Neural crest cell (in vitro differentiated cells): ENCODE results near the gene ZNF366. TPM values are rescaled to one million over a fixed set of nuclear protein-coding genes. Genes with fewer than 3 reads are reported as not detected.

Source experiments
- DNase-seq: peaks from one replicate; pipeline ENCODE4 v3.0.0; 2021; ENCODE audit warnings: low read depth, mixed read lengths, low spot score
- H3K27ac Mint-ChIP-seq: one replicate; pipeline ENCODE4 v1.8.0; 2021; ENCODE audit warnings: mild to moderate bottlenecking, mixed read lengths; ENCODE audit not compliant: unreplicated experiment
- H3K27me3 Mint-ChIP-seq: 2 replicates; pipeline ENCODE4 v1.8.0; 2021; ENCODE audit warnings: low read depth, mild to moderate bottlenecking, mixed read lengths
- H3K36me3 Mint-ChIP-seq: 2 replicates; pipeline ENCODE4 v1.8.0; 2021; ENCODE audit warnings: low read depth, mild to moderate bottlenecking, mixed read lengths
- H3K4me1 Mint-ChIP-seq: 2 replicates; pipeline ENCODE4 v1.8.0; 2021; ENCODE audit warnings: mixed read lengths
- H3K4me3 Mint-ChIP-seq: one replicate; pipeline ENCODE4 v1.8.0; 2021; ENCODE audit warnings: mild to moderate bottlenecking, mixed read lengths
- H3K9me3 Mint-ChIP-seq: 2 replicates; pipeline ENCODE4 v1.8.0; 2021; ENCODE audit warnings: mixed read lengths
- CTCF ChIP-seq: fragments of 200-600 bp; sonication (generic); conservative IDR thresholded peaks from 2 replicates; pipeline ENCODE4 v1.5.0; 2021; ENCODE audit warnings: antibody characterized with exemption, mild to moderate bottlenecking
- total RNA-seq: library from RNA; stranded (reverse); gene quantifications from 2 replicates; pipeline ENCODE4 v1.2.1, GENCODE V29; 2021

The ZNF366 gene
- total RNA-seq, 1 donor from 2014 or later: not detected

- no peak for DNase-seq
- no peaks in the 10 kb centered on the region for H3K36me3 Mint-ChIP-seq
- no peak for TF ChIP-seq CTCF
Observed at GRCh38 chr5:72497823-72498222, 9.4 kb downstream of the ZNF366 start.

GRCh38 chr5:72495410-72495809 lies 11.8 kb downstream of the ZNF366 start:
- TF ChIP-seq CTCF: no peak
- Mint-ChIP-seq H3K4me3 (no peak overlapping the region), H3K27ac (no peak overlapping the region), H3K4me1 (peaks cover 18% of the 10 kb centered on the region), H3K9me3 (no peaks in the 10 kb centered on the region), H3K27me3 (no peaks in the 10 kb centered on the region), H3K36me3 (no peaks in the 10 kb centered on the region)
- no peak for DNase-seq

More at GRCh38 chr5:72497823-72498222, 9.4 kb downstream of the ZNF366 start:
- H3K27me3 Mint-ChIP-seq: no peaks in the 10 kb centered on the region
- H3K4me1 Mint-ChIP-seq: peaks cover 30% of the 10 kb centered on the region
- H3K9me3 Mint-ChIP-seq: no peaks in the 10 kb centered on the region
- H3K4me3 Mint-ChIP-seq: no peak overlapping the region
- no peak overlapping the region for H3K27ac Mint-ChIP-seq

- H3K27ac Mint-ChIP-seq: no peak overlapping the region
- H3K4me1 Mint-ChIP-seq: peaks cover 15% of the 10 kb centered on the region
- TF ChIP-seq CTCF: no peak
- no peaks in the 10 kb centered on the region for H3K9me3 Mint-ChIP-seq
- H3K36me3 Mint-ChIP-seq: no peaks in the 10 kb centered on the region
- DNase-seq: no peak
- no peak overlapping the region for H3K4me3 Mint-ChIP-seq
- H3K27me3 Mint-ChIP-seq: no peaks in the 10 kb centered on the region
Observed at GRCh38 chr5:72494623-72495124, 12.5 kb downstream of the ZNF366 start.

GRCh38 chr5:72489536-72489935 lies 17.7 kb downstream of the ZNF366 start:
- Mint-ChIP-seq H3K4me1 (peaks cover 22% of the 10 kb centered on the region), H3K4me3 (no peak overlapping the region), H3K27me3 (no peaks in the 10 kb centered on the region), H3K36me3 (no peaks in the 10 kb centered on the region), H3K9me3 (peaks cover 2% of the 10 kb centered on the region), H3K27ac (no peak overlapping the region)
- TF ChIP-seq CTCF: no peak
- DNase-seq: no peak

GRCh38 chr5:72488756-72489155 lies 18.5 kb downstream of the ZNF366 start:
- Mint-ChIP-seq H3K4me1 (peaks cover 22% of the 10 kb centered on the region), H3K9me3 (peaks cover 2% of the 10 kb centered on the region), H3K4me3 (no peak overlapping the region), H3K27ac (no peak overlapping the region), H3K36me3 (no peaks in the 10 kb centered on the region), H3K27me3 (no peaks in the 10 kb centered on the region)
- no peak for DNase-seq
- no peak for TF ChIP-seq CTCF
